GM06990 (cell line): ENCODE measurements around the gene CAPZA2.

ENCODE experiments used
- DNase-seq: peaks from one replicate; pipeline ENCODE4 v3.0.0-alpha.2; 2011; ENCODE audit not compliant: insufficient read length; ENCODE audit errors: extremely low read depth
- H3K27me3 ChIP-seq: replicated peaks from 2 replicates; pipeline ENCODE4 v1.6.0; 2011; ENCODE audit warnings: low read length; ENCODE audit not compliant: control insufficient read depth, insufficient read depth
- H3K36me3 ChIP-seq: 2 replicates; pipeline ENCODE4 v1.5.1; 2011; ENCODE audit warnings: low read length; ENCODE audit not compliant: control insufficient read depth, insufficient read depth
- H3K4me3 ChIP-seq: replicated peaks from 2 replicates; pipeline ENCODE4 v1.5.1; 2011; ENCODE audit warnings: low read depth, mild to moderate bottlenecking, control low read depth, low read length
- CTCF ChIP-seq: IDR thresholded peaks from 2 replicates; pipeline ENCODE4 v1.5.1; 2011; ENCODE audit warnings: low read length, control low read depth, mild to moderate bottlenecking, inconsistent platforms; ENCODE audit not compliant: insufficient read depth, poor library complexity, severe bottlenecking

Gene CAPZA2

GRCh38 chr7:116953372-116953905, 91.1 kb downstream of the CAPZA2 start, which contains the start of gene ST7:
Gene ST7 (plus strand): TSS chr7:116953501. CDS start chr7:116953541, 40 bp downstream.
- Histone ChIP-seq H3K36me3 (no peaks in the 10 kb centered on the region), H3K27me3 (no peaks in the 10 kb centered on the region), H3K4me3 (peak within 1 kb of the TSS; percentile 93)
- peak; percentile 86 for DNase-seq
- TF ChIP-seq CTCF, result no peak

- no peaks in the 10 kb centered on the region for H3K27me3 ChIP-seq
- H3K36me3 ChIP-seq, result no peaks in the 10 kb centered on the region
- peak overlapping the region; percentile 93 for H3K4me3 ChIP-seq
- no peak for TF ChIP-seq CTCF
- no peak for DNase-seq
These were observed 91.8 kb downstream of the CAPZA2 start for GRCh38 chr7:116953906-116954838.

GRCh38 chr7:116955340-116955739, 93.0 kb downstream of the CAPZA2 start:
- no peaks in the 10 kb centered on the region for H3K36me3 ChIP-seq
- peak overlapping the region; percentile 93 for H3K4me3 ChIP-seq
- TF ChIP-seq CTCF, result no peak
- DNase-seq, result no peak
- H3K27me3 ChIP-seq, result no peaks in the 10 kb centered on the region

GRCh38 chr7:116955801-116956476, 93.6 kb downstream of the CAPZA2 start:
- H3K27me3 ChIP-seq, result no peaks in the 10 kb centered on the region
- DNase-seq, result peak; percentile 72
- H3K4me3 ChIP-seq, result peak overlapping the region; percentile 93
- TF ChIP-seq CTCF, result no peak
- no peaks in the 10 kb centered on the region for H3K36me3 ChIP-seq

- DNase-seq, result no peak
- Histone ChIP-seq H3K4me3 (no peak overlapping the region), H3K36me3 (no peaks in the 10 kb centered on the region), H3K27me3 (no peaks in the 10 kb centered on the region)
- TF ChIP-seq CTCF, result no peak
These were observed 94.1 kb downstream of the CAPZA2 start for GRCh38 chr7:116956477-116956804.
